Activated CD4-positive, alpha-beta T cell treated with anti-CD3 and anti-CD28 coated beads for 1 hour (primary cell): ENCODE results near the gene AZU1.
"Not testable (repeated sequence)": the region's sequence is repeated elsewhere in the genome, so short reads cannot be mapped to it uniquely, and the experiment has no call there.

Source experiments
- DNase-seq: peaks from one replicate; pipeline ENCODE4 v3.0.0-alpha.2; 2020

The AZU1 gene

DNA sequence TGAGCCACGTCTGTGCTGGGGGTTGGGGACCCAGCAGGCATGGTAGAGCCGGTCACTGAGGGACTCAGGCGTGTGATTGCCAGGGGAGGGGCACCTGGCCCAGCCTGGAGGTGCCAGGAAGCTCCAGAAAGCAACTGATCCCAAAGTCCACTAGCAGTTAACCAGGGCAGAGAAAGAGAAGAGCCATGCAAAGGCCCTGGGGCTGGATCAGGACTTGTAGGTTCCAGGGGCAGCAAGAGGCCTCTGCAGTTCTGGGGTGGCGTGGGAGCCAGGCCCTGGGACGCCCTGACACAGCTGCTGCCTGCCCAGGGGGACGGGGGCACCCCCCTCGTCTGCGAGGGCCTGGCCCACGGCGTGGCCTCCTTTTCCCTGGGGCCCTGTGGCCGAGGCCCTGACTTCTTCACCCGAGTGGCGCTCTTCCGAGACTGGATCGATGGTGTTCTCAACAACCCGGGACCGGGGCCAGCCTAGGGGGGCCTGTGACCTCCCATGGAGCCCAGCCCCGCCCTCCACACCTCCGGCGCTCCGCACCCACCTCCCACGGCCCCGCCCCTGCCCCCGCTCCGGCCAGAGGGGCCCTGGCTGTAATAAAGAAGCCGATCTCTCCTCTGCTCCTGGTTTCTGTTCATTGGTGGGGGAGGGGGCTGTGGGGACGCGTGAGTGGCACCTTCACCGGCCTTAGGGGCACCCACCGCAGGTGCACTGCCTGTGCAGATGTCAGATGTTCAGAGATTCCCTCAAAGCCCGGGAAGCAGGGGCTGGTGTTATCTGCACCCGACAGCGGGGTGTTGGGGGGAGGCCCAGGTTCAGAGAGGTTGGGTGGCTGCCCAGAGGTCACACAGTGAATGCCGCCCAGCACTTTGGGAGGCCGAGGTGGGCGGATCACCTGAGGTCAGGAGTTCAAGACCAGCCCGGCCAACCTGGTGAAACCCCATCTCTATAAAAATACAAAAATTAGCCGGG lies 4.1 kb downstream of the AZU1 start:
- DNase-seq: no peak

DNA sequence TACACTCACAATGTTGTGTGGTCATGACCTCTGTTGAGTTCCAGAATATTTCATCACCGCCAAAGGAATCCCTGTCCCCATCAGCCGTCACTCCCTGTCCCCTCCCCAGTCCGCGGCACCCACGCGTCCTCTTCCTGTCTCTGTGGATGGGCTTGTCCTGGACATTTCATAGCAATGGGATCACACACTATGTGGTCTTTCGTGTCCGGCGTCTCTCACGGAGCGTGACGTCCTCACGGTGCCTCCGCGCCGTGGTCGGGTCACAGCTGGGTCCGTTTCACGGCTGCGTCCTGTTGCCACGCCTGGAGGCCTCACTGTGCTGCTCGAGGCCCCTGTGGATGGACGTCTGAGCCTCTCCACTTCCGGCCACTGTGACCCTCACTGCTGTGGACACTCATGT lies 6.6 kb downstream of the AZU1 start:
- no peak for DNase-seq

- no peak for DNase-seq
Observed at GRCh38 chr19:835210-835810, 7.7 kb downstream of the AZU1 start.

- DNase-seq: no peak
Observed at GRCh38 chr19:840519-841206, 13.0 kb downstream of the AZU1 start, which contains the start of gene PRTN3. Gene PRTN3, plus strand, starts transcription at chr19:840999. Its CDS starts 10 bp downstream, at chr19:841009.

GRCh38 chr19:842802-843179 lies 15.2 kb downstream of the AZU1 start:
- DNase-seq: not testable (repeated sequence)

DNA sequence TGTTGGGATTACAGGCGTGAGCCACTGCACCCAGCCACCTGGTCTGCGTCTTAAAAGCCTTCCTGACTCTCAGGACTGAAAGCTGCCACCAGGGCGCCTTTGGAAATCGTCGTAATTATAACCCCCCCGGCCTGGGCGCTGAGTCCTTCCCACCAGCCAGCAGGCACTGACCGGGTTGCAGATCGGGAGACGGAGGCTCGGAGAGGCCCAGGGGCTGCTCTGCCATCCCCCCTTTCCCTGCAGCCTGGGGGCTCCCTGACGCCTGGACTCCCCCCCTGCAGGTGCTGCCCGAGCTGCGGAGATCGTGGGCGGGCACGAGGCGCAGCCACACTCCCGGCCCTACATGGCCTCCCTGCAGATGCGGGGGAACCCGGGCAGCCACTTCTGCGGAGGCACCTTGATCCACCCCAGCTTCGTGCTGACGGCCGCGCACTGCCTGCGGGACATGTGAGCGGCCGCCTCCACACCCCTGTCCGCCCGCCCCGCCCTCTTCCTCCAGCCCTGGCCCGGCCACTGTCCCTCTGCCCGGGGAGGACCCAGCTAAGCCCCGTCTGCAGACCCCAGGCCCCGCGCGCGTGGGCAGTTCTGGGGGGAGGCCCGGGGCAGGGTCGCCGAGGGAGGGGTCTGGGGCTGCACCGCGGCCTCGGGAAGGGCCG lies 15.7 kb downstream of the AZU1 start:
- DNase-seq: no peak

DNA sequence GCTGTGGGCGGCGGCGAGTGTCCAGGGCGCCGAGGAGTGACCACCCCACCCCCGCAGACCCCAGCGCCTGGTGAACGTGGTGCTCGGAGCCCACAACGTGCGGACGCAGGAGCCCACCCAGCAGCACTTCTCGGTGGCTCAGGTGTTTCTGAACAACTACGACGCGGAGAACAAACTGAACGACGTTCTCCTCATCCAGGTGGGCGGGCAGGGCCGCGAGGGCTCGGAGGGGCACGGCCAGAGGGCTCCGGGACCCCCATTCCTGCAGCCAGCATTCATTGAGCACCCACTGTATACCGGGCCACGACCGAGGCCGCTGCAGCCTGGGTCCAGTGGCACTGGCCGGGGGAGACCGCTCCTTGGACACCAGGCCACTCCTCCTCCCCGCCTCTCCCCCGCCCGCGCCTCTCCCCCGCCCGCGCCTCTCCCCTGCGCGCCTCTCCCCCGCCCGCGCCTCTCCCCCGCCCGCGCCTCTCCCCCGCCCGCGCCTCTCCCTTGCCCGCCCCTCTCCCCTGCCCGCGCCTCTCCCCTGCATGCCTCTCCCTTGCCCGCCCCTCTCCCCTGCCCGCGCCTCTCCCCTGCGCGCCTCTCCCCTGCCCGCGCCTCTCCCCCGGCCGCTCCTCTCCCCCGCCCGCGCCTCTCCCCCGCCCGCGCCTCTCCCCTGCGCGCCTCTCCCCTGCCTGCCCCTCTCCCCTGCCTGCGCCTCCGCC lies 16.4 kb downstream of the AZU1 start:
- no peak for DNase-seq

GRCh38 chr19:844546-844971 lies 16.9 kb downstream of the AZU1 start:
- DNase-seq: no peak

GRCh38 chr19:845707-846521 lies 18.3 kb downstream of the AZU1 start:
- DNase-seq: no peak

- no peak for DNase-seq
Observed at GRCh38 chr19:848386-848921, 20.8 kb downstream of the AZU1 start.

DNA sequence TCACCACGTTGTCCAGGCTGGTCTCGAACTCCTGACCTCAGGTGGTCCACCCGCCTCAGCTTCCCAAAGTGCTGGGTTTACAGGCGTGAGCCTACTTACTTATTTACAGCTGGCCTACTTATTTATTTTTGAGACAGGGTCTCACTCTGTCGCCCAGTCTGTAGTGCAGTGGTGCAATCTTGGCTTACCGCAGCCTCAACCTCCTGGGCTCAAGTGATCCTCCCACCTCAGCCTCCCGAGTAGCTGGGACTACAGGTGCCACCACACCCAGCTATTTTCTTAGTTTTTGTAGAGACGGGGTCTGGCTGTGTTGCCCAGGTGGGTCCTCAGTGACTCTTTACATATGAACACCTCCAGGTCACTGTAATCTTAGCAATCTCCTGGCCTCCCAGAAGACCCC lies 21.6 kb downstream of the AZU1 start:
- not testable (repeated sequence) for DNase-seq

- no peak for DNase-seq
Observed at GRCh38 chr19:850221-850978, 22.8 kb downstream of the AZU1 start.

- no peak for DNase-seq
Observed at GRCh38 chr19:850979-851335, 23.3 kb downstream of the AZU1 start.

DNA sequence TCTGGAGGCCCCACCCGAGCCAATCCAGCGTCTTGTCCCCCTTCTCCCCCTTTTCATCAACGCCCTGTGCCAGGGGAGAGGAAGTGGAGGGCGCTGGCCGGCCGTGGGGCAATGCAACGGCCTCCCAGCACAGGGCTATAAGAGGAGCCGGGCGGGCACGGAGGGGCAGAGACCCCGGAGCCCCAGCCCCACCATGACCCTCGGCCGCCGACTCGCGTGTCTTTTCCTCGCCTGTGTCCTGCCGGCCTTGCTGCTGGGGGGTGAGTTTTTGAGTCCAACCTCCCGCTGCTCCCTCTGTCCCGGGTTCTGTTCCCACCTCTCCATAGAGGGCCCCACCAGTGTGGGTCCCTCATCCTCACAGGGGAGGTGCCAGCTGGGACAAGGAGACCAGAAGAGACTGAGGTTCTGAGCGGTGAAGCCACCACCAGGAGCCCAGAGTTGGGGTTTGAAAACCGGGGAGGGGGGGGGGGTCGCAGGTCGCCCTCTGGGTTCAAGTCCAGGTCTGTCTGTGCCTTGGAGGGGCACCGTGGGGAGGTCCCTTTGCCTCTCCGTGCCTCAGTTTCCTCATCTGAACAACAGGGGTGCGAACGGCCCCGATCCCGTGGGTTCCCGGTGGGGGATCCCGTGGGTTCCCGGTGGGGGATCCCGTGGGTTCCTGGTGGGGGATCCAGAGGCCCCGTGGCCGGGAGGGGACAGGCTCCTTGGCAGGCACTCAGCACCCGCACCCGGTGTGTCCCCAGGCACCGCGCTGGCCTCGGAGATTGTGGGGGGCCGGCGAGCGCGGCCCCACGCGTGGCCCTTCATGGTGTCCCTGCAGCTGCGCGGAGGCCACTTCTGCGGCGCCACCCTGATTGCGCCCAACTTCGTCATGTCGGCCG lies 24.7 kb downstream of the AZU1 start, which contains the start of gene ELANE:
Gene ELANE, plus strand, starts transcription at position 168 of the 878 bp plus-strand sequence. Its CDS starts 26 bp downstream, at position 194.
- DNase-seq: no peak

DNA sequence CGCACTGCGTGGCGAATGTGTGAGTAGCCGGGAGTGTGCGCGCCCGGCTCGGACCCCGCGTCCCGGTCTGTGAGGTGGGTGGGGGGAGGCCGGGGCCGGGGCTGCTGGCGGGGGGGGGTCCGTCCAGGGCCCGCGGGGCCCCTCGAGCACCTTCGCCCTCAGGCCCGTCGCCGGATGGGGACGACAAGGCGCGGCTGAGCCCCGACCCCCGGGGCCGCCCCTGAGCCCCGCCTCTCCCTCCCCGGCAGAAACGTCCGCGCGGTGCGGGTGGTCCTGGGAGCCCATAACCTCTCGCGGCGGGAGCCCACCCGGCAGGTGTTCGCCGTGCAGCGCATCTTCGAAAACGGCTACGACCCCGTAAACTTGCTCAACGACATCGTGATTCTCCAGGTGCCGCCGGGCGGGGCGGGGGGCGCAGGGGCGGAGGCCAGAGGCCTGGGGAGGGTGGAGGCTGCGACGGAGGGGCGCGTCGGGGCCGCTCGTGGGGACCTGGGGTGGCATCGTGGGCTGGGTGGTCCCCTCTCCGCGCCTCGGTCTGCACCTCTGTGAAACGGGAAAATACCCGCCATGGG lies 25.5 kb downstream of the AZU1 start:
- no peak for DNase-seq

GRCh38 chr19:853614-854220 lies 26.1 kb downstream of the AZU1 start:
- not testable (repeated sequence) for DNase-seq

- DNase-seq: no peak
Observed at GRCh38 chr19:854549-854948, 26.9 kb downstream of the AZU1 start.

- no peak for DNase-seq
Observed at GRCh38 chr19:855142-855541, 27.5 kb downstream of the AZU1 start.
